Activated T-helper 1 cell treated with anti-CD3 and anti-CD28 coated beads, Interleukin-12 subunit alpha, Interleukin-12 subunit beta, Interleukin-2, Interleukin-4 antibody, amounts not matched to agents 30 ng/mL and 10 ng/mL and 1 ng/mL, durations not matched to agents 14 hours and 24 hours and 36 hours (primary cell): ENCODE measurements around the gene CRTC3. TPM values are rescaled to one million over a fixed set of nuclear protein-coding genes. Genes with fewer than 3 reads are reported as not detected.
"Not testable (repeated sequence)": the region's sequence is repeated elsewhere in the genome, so short reads cannot be mapped to it uniquely, and the experiment has no call there.

ENCODE experiments used
- DNase-seq: peaks from one replicate; pipeline ENCODE4 v3.0.0; 2021; ENCODE audit warnings: low spot score
- H3K27ac Mint-ChIP-seq: one replicate; pipeline ENCODE4 v1.8.0; 2021; ENCODE audit warnings: mild to moderate bottlenecking, mixed read lengths
- H3K27me3 Mint-ChIP-seq: one replicate; pipeline ENCODE4 v1.8.0; 2022; ENCODE audit warnings: mild to moderate bottlenecking, moderate library complexity, mixed read lengths; ENCODE audit not compliant: insufficient read depth
- H3K36me3 Mint-ChIP-seq: one replicate; pipeline ENCODE4 v1.8.0; 2021; ENCODE audit warnings: low read depth, mixed read lengths
- H3K4me1 Mint-ChIP-seq: one replicate; pipeline ENCODE4 v1.8.0; 2021; ENCODE audit warnings: low read depth, mixed read lengths
- H3K4me3 Mint-ChIP-seq: one replicate; pipeline ENCODE4 v1.8.0; 2021; ENCODE audit warnings: mild to moderate bottlenecking, moderate library complexity, mixed read lengths
- H3K9me3 Mint-ChIP-seq: one replicate; pipeline ENCODE4 v1.8.0; 2021; ENCODE audit warnings: mixed read lengths
- intact Hi-C: fragments of 100-400 bp; cut with micrococcal nuclease; formaldehyde crosslinking; loops from one replicate; pipeline ENCODE4 v1.15.1; 2024
- total RNA-seq: library from RNA; stranded (reverse); gene quantifications from 2 replicates; pipeline ENCODE4 v1.2.3, GENCODE V29; 2022

CRTC3 gene
- total RNA-seq, 1 donor from 2014 or later = 54.0 TPM

DNA sequence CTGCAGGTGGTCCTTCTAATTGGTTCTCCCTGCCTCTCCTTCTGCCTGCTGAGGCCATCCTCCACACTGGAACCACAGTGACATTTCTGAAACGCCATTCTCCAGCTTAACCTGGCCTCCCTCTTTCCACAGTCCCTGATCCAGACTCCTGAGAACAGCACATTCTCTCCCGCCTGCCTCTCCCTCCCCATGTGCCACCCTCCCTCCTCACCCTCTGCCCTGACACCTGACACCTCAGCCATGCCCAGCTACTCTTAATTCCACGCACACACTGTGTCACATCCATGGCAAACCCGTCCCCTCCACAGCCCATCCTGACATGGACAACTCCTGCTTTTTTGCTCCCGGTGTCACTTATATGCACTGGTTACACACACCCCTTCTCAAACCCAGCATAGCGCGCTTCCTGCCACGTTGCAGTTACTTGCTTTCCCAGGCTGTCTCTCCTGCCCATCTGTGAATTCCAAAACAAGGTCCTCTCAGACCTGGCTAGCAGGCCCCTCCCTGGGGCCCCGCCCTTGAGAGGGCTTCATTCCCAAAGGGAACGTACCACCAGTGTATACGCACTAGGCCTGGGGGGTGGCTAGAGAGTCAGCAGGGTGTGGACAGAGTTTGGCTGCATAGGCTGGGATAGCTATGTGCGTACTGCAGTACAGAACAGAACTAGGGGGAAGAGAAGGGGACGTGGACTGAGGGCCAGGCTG lies 94.7 kb downstream of the CRTC3 start:
- Mint-ChIP-seq H3K36me3 (peaks cover 19% of the 10 kb centered on the region), H3K27ac (no peak overlapping the region), H3K27me3 (no peaks in the 10 kb centered on the region), H3K9me3 (no peaks in the 10 kb centered on the region), H3K4me1 (peaks cover 16% of the 10 kb centered on the region), H3K4me3 (no peak overlapping the region)
- no peak for DNase-seq
- intact Hi-C loops = no loop called here

DNA sequence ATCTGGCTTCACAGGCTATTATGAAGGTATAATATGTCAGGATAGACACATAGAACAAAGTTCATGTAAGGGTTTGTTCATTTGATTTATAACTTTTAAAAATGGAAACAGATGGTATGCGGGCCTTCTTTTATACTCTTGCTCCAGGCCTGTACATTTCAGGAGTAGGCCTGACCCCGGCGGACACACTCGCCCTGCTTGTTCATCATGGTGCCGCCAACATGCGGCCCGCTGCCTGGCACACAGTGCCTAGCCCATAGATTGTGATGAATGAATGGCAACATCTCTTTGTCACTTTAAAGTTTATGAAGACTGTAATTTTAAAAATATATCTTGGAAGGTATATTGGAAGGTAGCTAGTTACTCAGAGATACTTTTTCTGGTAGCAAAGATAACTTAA lies 95.3 kb downstream of the CRTC3 start:
- peaks cover 15% of the 10 kb centered on the region for H3K36me3 Mint-ChIP-seq
- intact Hi-C loops = no loop called here
- no peak overlapping the region for H3K4me3 Mint-ChIP-seq
- no peak for DNase-seq
- no peaks in the 10 kb centered on the region for H3K9me3 Mint-ChIP-seq
- H3K27me3 Mint-ChIP-seq = no peaks in the 10 kb centered on the region
- peaks cover 9% of the 10 kb centered on the region for H3K4me1 Mint-ChIP-seq
- no peak overlapping the region for H3K27ac Mint-ChIP-seq

DNA sequence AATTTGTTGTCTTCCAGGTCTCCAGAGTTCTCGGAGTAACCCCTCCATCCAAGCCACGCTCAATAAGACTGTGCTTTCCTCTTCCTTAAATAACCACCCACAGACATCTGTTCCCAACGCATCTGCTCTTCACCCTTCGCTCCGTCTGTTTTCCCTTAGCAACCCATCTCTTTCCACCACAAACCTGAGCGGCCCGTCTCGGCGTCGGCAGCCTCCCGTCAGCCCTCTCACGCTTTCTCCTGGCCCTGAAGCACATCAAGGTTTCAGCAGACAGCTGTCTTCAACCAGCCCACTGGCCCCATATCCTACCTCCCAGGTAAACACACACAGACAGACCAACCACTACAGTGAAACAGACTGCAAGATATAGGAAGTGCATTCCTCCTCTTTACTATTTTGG lies 99.5 kb downstream of the CRTC3 start:
- Mint-ChIP-seq H3K4me3 (no peak overlapping the region), H3K4me1 (no peaks in the 10 kb centered on the region), H3K27ac (peak overlapping the region; percentile 53), H3K36me3 (peaks cover 24% of the 10 kb centered on the region), H3K27me3 (no peaks in the 10 kb centered on the region), H3K9me3 (no peaks in the 10 kb centered on the region)
- intact Hi-C loops = no loop called here
- no peak for DNase-seq

DNA sequence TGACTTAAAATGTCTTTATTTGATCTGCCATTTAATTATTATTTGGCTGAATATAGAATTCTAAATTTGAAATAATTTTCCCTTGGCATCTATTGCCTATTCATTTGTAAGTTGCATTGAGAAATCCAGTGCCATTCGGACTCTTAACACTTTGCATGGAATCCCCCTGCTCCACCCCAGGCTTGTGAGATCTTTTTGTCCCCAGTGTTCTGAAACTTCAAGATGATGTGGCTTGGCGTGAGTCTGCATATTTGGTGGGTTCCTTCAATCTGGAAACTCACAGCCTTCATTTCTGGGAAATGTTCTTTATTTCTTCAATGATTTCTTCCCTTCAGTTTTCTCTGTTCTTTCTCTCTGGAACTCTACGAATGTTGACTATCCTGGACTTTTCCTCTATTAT lies 103.6 kb downstream of the CRTC3 start:
- no peaks in the 10 kb centered on the region for H3K4me1 Mint-ChIP-seq
- no peak for DNase-seq
- peaks cover 42% of the 10 kb centered on the region for H3K36me3 Mint-ChIP-seq
- no peaks in the 10 kb centered on the region for H3K27me3 Mint-ChIP-seq
- no peak overlapping the region for H3K27ac Mint-ChIP-seq
- H3K9me3 Mint-ChIP-seq = no peaks in the 10 kb centered on the region
- H3K4me3 Mint-ChIP-seq = no peak overlapping the region
- intact Hi-C loops = no loop called here

DNA sequence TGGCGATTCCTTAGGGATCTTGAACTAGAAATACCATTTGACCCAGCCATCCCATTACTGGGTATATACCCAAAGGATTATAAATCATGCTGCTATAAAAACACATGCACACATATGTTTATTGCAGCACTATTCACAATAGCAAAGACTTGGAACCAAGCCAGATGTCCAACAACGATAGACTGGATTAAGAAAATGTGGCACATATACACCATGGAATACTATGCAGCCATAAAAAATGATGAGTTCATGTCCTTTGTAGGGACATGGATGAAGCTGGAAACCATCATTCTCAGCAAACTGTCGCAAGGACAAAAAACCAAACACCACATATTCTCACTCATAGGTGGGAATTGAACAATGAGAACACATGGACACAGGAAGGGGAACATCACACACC lies 107.3 kb downstream of the CRTC3 start:
- H3K4me3 Mint-ChIP-seq, intact Hi-C loops: not testable (repeated sequence)
- peaks cover 46% of the 10 kb centered on the region for H3K36me3 Mint-ChIP-seq

DNA sequence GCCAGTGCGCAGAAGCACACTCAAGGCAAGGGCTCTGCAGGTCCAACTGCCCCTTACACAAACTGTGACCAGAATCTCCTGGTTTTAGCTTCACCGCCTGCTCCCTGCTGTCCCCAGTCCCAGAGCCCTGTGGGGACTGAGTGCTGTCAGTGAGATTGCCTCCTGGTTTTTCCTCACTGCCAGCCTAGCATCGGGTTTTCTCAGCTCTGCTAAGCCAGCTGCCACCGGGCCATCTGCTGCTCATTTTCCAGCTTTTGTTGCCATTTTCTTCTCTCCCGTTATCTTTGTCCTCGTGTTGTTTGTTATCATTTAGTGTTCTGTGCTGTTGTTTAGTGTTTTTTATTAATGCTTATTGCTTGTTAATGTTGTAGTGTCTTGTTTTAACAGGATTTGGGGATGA lies 108.0 kb downstream of the CRTC3 start:
- intact Hi-C loops = no loop called here
- Mint-ChIP-seq H3K36me3 (peaks cover 51% of the 10 kb centered on the region), H3K4me1 (no peaks in the 10 kb centered on the region), H3K27me3 (no peaks in the 10 kb centered on the region), H3K9me3 (no peaks in the 10 kb centered on the region), H3K27ac (no peak overlapping the region), H3K4me3 (no peak overlapping the region)
- DNase-seq = no peak

More for the DNA sequence above, 107.3 kb downstream of the CRTC3 start:
- not testable (repeated sequence) for H3K4me1 Mint-ChIP-seq, DNase-seq, H3K27me3 Mint-ChIP-seq, H3K27ac Mint-ChIP-seq, H3K9me3 Mint-ChIP-seq

DNA sequence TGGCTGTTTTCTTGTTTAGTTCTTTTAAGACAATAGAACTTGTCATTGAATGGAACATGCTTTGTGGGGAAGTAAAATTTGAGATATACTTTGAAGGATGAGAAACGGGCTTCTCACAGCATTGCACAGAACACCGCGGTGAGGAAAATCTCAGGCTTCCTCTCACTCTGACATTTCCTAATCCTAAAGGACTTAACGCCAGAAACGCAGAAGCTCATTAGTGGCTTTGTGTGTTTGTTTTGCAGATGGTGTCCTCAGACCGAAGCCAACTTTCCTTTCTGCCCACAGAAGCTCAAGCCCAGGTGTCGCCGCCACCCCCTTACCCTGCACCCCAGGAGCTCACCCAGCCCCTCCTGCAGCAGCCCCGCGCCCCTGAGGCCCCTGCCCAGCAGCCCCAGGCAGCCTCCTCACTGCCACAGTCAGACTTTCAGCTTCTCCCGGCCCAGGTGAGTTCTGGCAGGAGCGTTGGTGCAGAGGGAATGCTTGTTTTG lies 108.5 kb downstream of the CRTC3 start:
- H3K27ac Mint-ChIP-seq = no peak overlapping the region

DNA sequence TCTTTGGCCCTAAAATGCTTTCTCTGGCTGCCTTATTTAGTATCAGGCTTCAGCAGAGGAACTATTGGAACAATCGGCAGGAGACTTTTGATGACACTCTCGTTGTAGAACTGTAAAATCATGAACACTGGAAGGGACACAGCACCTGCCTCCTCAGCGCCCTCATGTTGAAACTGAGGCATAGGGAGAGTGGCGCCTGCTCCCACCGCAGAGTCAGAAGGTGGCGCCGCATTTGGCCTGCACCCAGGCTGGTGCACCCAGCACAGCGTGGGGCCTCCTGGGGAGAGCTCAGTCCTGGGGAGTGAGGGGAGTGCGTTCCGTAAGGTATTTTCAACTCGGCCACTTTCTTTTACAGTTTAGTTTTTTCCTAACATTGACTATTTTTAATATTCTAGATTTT lies 109.2 kb downstream of the CRTC3 start:
- no peak for DNase-seq
- no peaks in the 10 kb centered on the region for H3K9me3 Mint-ChIP-seq
- peaks cover 50% of the 10 kb centered on the region for H3K36me3 Mint-ChIP-seq
- no peaks in the 10 kb centered on the region for H3K4me1 Mint-ChIP-seq
- no peak overlapping the region for H3K4me3 Mint-ChIP-seq
- H3K27ac Mint-ChIP-seq = no peak overlapping the region
- no peaks in the 10 kb centered on the region for H3K27me3 Mint-ChIP-seq
- intact Hi-C loops = no loop called here

More for the DNA sequence above, 108.5 kb downstream of the CRTC3 start:
- Mint-ChIP-seq H3K4me1 (no peaks in the 10 kb centered on the region), H3K4me3 (no peak overlapping the region), H3K36me3 (peaks cover 51% of the 10 kb centered on the region), H3K9me3 (no peaks in the 10 kb centered on the region), H3K27me3 (no peaks in the 10 kb centered on the region)
- no peak for DNase-seq
- intact Hi-C loops = no loop called here

DNA sequence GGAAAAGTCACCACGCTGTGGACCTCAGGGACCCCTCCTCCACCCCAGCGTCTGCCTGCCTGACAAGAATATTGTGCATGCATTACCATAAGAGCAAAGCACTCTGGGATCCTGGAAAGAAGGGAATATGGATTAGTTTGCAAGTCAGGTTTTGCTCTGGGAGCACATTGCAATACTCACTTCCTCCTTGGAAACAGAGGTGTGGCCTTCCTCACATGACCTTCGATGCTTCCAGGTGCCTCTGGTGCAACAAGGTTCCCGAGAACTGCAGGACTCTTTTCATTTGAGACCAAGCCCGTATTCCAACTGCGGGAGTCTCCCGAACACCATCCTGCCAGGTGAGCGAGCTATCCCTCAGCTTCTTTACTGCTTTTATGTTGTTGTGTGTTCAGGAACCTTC lies 111.1 kb downstream of the CRTC3 start:
- Mint-ChIP-seq H3K4me3 (no peak overlapping the region), H3K9me3 (no peaks in the 10 kb centered on the region), H3K27ac (no peak overlapping the region), H3K27me3 (no peaks in the 10 kb centered on the region), H3K36me3 (peaks cover 39% of the 10 kb centered on the region), H3K4me1 (peaks cover 2% of the 10 kb centered on the region)
- intact Hi-C loops = no loop called here
- no peak for DNase-seq

DNA sequence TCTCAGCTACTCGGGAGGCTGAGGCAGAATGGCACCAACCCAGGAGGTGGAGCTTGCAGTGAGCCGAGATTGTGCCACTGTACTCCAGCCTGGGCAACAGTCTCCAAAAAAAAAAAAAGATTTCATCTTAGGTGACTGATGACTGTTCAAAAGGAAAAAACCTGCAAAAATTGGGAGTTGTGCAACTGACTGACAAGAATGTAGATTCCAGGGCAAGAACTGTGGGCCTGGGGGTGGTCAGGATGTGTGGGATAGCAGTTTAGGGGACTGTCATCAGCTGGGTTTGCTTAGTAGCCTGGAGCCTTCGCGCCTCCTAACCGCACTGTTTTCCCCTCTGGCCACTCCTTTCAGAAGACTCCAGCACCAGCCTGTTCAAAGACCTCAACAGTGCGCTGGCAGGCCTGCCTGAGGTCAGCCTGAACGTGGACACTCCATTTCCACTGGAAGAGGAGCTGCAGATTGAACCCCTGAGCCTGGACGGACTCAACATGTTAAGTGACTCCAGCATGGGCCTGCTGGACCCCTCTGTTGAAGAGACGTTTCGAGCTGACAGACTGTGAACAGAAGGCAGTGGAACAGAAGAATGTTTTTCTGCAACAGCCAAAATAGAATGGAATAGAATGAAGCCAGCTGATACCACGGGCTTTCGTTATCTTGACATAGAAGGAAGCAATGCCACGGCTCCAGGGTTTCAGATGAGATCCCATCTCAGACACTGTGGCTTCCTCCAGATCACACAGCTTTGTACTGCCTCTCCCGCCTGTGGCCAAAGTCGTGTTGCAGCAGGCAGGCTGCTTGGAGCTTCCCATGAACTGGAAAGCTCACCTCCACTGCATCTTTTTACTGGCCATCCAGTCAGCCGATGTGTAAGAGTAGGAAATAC lies 112.1 kb downstream of the CRTC3 start:
- H3K4me3 Mint-ChIP-seq = no peak overlapping the region
- H3K4me1 Mint-ChIP-seq = peaks cover 10% of the 10 kb centered on the region
- DNase-seq = no peak
- intact Hi-C loops = no loop called here
- peaks cover 39% of the 10 kb centered on the region for H3K36me3 Mint-ChIP-seq
- no peaks in the 10 kb centered on the region for H3K27me3 Mint-ChIP-seq
- no peak overlapping the region for H3K27ac Mint-ChIP-seq
- no peaks in the 10 kb centered on the region for H3K9me3 Mint-ChIP-seq

DNA sequence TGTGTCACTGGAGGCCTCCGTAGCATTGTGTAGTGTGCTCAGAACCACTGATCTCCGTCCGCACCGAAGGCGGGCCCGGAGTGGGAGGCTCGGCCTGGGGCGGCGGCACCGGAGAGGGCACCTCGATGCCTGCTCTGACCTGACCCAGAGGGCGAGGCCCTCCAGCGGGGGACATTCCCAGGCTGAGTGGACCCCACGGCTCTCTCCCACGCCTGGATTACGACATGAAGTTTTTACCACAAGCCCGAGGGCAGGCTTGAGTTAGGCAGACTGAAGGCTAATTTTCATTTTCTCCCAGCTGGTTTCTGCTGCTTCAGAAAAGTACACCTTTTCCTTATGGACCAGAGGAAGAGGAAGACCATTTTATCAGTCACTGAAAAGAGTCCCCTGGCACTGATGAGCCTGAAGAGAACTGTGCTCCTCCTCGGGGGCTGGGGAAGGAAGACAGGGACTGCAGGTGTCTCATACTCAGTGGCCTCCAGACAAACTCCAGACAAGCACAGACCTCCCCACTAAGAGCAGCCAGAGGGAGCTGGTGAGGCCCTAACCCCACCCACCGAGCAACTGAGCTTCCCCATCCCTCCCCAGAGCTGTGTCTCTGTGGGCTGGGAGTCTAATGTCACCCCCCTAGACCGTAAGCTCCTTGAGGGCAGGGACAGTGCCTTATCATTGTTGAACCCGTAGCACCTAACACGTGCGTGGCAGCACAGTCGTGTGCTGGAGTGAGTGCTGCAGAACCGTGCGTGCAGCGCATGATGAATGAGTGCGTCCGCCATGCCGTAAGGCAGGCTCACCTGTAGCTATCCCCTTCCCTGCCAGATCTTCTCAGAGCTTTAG lies 113.0 kb downstream of the CRTC3 start:
- H3K27ac Mint-ChIP-seq = peak overlapping the region; percentile 40
- peaks cover 38% of the 10 kb centered on the region for H3K36me3 Mint-ChIP-seq
- no peak for DNase-seq
- intact Hi-C loops = no loop called here
- peaks cover 12% of the 10 kb centered on the region for H3K4me1 Mint-ChIP-seq
- H3K27me3 Mint-ChIP-seq = no peaks in the 10 kb centered on the region
- no peak overlapping the region for H3K4me3 Mint-ChIP-seq
- H3K9me3 Mint-ChIP-seq = no peaks in the 10 kb centered on the region

DNA sequence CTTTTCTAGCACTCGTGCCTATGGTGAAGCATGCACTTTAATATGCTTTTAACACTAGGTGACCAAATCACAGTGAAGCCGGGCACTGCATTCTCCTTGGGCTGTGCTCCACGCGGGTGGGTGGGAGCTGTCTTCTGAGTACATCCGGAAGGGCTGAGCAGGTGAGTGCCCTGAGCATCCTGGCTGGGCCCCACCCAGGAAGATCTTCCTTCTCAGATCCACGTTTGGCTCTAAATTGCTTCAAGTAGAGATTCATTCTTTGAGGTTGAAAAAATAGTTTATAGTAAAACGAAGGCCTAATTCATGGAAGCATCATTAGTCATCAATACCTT lies 113.5 kb downstream of the CRTC3 start:
- intact Hi-C loops = no loop called here
- peaks cover 34% of the 10 kb centered on the region for H3K36me3 Mint-ChIP-seq
- H3K27me3 Mint-ChIP-seq = no peaks in the 10 kb centered on the region
- no peak for DNase-seq
- H3K27ac Mint-ChIP-seq = no peak overlapping the region
- H3K4me1 Mint-ChIP-seq = peaks cover 18% of the 10 kb centered on the region
- no peak overlapping the region for H3K4me3 Mint-ChIP-seq
- no peaks in the 10 kb centered on the region for H3K9me3 Mint-ChIP-seq

DNA sequence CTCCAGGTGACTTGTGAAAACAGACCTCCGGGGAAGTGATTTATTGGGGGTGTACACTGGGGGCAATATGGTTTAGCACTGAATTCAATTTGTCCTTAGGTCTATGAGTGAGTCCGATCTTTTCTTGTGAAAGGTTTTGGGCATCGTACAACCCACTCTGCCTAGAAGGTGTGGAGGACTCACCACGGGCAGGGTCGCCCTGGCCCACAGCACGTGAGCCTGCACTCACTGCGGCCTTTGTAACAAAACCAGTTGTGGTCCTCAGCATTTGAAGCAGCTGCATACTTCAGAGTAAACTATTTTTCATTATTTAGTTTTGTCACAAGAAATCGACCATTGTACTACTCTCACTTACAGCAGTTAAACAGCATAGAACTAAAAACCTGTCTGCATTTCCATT lies 114.8 kb downstream of the CRTC3 start:
- no peaks in the 10 kb centered on the region for H3K9me3 Mint-ChIP-seq
- H3K27ac Mint-ChIP-seq = no peak overlapping the region
- peaks cover 30% of the 10 kb centered on the region for H3K4me1 Mint-ChIP-seq
- DNase-seq = no peak
- H3K4me3 Mint-ChIP-seq = no peak overlapping the region
- H3K36me3 Mint-ChIP-seq = peaks cover 28% of the 10 kb centered on the region
- intact Hi-C loops = no loop called here
- H3K27me3 Mint-ChIP-seq = no peaks in the 10 kb centered on the region
